Endometrial microvascular endothelial cells (primary cell): Measurements from ENCODE around the gene MADCAM1. TPM values are rescaled to one million over a fixed set of nuclear protein-coding genes. Genes with fewer than 3 reads are reported as not detected.
"Not testable (repeated sequence)": the region's sequence is repeated elsewhere in the genome, so short reads cannot be mapped to it uniquely, and the experiment has no call there.

Source experiments
- in situ Hi-C: cut with HindIII; loops from 2 replicates; pipeline ENCODE4 v1.10.0; 2017; ENCODE audit warnings: low sequenced_read_pairs, low pct_unique_long_range_greater_than_20kb; ENCODE audit errors: inconsistent ontology term
- total RNA-seq: library from RNA; depleted of rRNA; stranded (reverse); fragments of >200 nt; gene quantifications from one replicate; pipeline ENCODE4 v1.2.3, GENCODE V29; 2015; ENCODE audit errors: inconsistent ontology term

Gene MADCAM1
- total RNA-seq, result not detected

DNA sequence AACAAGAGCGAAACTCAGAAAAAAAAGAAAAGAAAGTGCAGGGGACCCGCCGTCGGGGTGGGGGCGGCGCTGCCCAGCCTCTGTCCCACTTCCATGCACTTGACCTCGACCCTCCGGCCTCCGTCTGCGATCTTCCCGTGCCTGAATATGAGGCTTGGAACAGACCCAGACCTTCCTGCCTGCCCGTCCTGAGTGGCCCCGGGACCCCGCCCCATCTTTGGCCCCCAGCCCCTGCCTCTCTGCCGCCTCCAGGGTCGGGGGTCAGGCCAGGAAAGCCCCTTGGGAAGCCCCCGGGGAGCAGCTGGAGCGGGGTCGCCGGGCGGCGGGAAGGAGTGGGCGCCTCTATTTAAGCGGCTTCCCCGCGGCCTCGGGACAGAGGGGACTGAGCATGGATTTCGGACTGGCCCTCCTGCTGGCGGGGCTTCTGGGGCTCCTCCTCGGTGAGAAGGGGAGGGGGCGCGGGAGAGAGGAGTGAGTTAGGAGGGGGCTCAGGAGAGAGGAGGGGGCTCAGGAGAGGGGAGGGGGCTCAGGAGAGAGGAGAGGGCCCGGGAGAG lies at the start of gene MADCAM1:
TSS of gene MADCAM1 (plus strand) at position 375 of the 554 bp plus-strand sequence. CDS start at position 389, 14 bp downstream.
- in situ Hi-C loops, result no loop called here

DNA sequence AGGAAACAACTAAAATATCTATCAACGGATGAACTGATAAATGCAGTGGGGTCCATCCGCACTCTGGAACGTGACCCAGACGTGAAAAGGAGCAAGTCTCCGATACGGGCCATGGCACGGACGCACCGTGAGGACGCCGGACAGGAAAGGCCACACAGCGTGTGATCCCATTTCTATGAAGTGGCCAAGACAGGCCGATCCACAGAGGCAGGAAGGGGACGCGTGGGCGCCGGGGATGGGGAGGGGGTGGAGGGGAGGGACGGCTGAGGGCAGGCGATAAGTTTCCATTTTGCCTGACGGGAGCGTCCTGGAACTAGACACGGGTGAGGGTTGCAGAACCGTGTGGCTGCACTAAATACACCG lies 49.2 kb upstream of the MADCAM1 start:
- in situ Hi-C loops, result no loop called here

DNA sequence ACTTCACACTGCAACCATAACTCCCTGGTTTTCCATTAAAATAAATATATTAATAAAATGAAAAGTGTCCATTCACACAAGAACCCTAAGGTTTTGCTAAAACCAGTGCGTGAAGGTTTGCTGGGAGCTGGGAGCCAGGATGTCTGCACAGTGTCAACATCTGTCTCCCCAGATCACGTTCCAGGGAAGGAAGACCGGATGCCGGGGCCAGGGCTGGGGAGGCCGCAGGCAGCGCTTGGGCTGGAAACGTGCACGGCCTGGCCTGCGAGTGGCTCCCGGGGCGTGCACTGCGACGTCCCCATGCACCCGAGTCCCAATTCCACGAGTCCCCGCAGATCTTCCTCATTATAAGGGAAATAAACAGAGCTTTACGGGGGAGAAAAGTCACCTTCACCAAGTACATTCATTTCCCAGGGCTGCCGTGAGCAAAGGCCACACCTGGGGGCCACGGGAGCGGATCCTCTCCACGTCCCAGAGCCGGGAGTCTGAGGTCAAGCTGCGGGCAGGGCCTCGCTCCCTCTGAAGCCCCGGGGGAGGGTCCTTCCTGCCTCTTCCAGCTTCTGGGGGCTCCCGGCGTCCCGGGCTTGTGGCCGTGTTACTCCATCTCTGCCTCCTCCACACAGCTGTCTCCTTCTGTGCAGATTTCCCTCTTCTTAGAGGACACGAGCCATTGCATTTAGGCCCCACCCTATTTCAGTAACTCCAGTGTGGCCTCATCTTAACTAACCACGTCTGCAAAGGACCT lies 48.3 kb upstream of the MADCAM1 start:
- in situ Hi-C loops, result no loop called here

DNA sequence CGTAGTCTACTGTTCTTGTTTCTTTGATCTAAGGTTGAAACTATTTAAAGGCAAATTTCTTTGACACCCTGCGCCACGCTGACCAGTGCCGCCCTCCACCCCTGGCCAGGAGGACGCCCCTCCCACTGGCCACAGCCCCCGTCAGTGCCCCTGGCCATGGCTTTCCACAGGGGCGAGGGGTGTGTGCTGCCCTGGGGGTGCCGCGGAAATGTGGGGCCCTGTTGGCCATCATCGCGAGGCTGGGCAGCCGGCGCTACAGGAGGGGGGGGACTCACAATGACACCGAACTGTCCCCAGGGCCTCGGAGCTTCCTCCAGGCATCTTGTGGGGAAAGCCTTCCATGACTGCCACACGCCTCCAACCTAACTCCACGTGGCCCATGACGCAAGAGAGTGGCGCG lies 46.4 kb upstream of the MADCAM1 start:
- in situ Hi-C loops, result no loop called here

DNA sequence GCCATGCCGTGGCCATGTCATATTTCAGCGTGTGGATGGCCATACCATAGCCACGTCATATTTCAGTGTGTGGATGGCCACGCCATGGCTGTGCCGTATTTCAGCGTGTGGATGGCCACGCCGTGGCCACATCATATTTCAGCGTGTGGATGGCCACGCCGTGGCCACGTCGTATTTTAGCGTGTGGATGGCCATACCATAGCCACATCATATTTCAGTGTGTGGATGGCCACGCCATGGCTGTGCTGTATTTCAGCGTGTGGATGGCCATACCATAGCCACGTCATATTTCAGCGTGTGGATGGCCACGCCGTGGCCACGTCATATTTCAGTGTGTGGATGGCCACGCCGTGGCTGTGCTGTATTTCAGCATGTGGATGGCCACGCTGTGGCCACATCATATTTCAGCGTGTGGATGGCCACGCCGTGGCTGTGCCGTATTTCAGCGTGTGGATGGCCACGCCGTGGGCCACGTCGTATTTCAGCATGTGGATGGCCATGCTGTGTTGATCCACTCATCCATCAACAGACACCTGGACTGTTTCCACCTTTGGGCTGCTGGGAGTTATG lies 45.3 kb upstream of the MADCAM1 start:
- in situ Hi-C loops, result not testable (repeated sequence)

DNA sequence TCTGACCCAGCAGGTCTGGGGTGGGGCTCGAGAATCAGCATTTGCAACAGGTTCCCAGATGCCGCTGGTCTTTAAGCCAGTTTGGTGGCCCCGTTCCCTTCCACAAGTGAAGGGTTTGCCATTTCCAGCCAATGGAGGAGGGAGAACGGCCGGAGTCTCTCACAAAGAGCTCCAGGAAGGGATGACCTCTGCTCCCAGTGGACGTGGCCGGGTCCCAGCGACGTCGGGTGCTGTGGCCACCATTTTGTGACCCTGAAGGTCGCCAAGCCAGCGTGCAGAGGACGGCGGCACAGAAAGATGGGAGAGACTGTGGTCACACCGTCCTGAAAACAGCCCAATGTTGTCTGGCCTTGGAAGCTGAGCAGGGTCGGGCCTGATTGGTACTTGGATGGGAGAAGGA lies 43.5 kb upstream of the MADCAM1 start:
- in situ Hi-C loops, result no loop called here

DNA sequence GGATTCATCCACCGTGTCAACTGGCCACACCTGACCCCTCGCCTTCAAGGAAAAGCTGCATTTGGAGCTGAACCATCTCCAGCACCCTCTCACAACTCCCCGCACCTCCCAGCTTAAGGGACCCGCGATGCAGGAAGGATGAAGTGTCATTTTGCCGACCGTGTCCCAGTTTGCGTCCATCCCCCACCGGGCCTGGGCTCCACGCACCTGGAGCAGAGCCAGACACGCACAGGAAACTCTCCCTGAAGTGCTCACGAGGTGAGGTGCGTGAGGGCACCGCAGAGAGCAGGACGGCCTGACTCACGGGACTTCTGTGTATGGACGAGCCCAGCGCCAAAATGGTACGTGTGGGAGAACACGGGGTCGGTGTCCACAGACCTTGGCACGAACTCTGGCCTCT lies 42.7 kb upstream of the MADCAM1 start:
- in situ Hi-C loops, result no loop called here

DNA sequence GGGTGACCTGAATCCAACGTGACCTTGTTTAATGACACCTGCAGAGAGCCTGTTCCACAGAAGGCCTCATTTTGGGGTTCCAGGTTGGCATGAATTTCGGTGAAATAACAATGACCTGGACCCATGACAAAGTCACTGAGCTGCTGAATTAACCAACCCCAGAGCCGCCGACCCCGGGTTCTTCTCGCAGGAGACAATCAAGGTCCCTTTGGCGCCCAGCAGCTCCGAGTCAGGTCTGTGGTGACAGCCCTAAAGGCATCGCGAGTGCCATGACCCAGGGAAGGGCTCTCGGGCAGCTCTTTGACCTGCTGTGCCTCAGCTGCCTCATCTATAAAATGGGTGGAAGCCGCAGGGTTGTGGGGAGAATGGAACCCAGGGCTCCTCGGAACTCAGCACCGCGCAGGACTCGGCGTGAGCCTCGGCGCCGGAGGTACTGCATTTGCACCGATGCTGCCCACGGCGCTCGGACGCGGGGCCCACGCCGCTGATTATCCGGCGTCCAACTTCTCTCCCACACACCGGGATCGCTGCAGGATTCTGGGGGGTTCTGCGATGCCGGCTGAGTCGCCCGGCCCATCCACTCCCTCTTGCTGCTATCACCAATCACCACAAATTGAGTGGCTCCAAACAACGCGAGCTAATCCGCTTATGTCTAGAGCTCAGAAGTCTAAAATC lies 41.1 kb upstream of the MADCAM1 start:
- in situ Hi-C loops, result no loop called here

DNA sequence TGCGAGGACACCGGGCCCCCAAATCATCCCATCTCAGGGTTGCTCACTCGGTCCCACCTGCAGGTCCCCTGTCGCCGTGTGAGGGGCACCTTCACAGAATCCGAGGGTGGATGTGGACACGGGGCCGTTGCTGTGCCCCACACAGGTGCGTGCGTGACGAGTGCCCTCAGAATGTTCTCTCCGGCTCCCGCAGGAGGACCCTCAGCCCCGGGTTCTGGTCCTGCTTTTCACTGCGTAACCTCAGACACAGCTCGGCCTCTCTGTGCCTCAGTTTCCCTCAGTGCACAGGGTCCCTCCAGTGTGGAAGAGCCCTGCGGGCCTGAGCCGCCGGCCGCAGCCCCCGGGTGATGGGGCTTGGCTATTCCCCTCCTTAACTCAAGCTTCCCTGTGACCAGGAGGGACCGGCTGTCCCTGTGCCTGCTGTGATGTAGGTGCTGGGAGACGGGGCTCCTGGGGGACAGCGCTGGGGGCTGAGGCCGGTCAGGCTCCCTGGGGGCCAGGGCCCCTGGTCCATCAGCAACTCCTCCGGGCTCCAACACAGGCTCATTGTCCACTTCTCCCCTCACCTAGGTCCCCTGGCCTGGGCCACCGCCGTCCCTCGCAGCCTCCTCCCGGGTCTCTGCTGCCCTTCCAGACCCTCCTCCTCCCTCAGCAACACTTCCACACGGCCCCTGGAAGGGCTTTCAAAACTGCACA lies 40.3 kb upstream of the MADCAM1 start:
- in situ Hi-C loops, result no loop called here

DNA sequence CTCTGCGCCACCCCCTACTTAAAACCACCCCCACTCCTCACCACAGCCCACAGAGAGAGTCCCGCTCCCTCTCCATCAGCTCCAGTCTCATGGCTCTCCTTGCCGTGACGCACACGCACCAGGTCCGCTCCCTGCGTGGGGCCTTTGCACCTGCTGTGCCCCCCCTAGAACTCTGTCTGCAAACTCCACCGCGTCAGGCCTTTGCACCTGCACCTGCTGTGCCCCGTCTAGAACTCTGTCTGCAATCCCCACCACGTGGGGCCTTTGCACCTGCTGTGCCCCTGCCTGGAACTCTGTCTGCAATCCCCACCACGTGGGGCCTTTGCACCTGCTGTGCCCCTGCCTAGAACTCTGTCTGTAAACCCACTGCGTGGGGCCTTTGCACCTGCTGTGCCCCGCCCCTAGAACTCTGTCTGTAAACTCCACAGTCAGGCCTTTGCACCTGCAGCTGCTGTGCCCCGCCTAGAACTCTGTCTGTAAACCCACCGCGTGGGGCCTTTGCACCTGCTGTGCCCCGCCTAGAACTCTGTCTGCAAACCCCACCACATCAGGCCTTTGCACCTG lies 39.7 kb upstream of the MADCAM1 start:
- in situ Hi-C loops, result no loop called here

DNA sequence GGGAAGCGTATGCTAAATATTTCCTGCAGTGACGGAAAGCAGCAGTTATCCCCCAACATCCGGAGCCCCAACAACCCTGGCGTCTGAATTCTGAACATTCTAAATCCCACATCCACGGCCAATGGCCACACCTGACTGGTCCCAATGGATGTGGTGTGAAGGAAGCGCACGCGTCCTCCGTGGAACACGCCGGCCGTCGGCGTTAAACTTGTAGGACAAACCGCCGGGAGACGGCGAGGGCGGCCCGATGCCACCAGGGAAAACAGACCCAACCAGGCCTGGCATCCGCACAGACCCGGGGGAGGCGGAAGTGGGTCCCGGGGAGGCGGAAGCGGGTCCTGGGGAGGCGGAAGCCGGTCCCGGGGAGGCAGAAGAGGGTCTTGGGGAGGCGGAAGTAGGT lies 38.6 kb upstream of the MADCAM1 start:
- in situ Hi-C loops, result no loop called here

DNA sequence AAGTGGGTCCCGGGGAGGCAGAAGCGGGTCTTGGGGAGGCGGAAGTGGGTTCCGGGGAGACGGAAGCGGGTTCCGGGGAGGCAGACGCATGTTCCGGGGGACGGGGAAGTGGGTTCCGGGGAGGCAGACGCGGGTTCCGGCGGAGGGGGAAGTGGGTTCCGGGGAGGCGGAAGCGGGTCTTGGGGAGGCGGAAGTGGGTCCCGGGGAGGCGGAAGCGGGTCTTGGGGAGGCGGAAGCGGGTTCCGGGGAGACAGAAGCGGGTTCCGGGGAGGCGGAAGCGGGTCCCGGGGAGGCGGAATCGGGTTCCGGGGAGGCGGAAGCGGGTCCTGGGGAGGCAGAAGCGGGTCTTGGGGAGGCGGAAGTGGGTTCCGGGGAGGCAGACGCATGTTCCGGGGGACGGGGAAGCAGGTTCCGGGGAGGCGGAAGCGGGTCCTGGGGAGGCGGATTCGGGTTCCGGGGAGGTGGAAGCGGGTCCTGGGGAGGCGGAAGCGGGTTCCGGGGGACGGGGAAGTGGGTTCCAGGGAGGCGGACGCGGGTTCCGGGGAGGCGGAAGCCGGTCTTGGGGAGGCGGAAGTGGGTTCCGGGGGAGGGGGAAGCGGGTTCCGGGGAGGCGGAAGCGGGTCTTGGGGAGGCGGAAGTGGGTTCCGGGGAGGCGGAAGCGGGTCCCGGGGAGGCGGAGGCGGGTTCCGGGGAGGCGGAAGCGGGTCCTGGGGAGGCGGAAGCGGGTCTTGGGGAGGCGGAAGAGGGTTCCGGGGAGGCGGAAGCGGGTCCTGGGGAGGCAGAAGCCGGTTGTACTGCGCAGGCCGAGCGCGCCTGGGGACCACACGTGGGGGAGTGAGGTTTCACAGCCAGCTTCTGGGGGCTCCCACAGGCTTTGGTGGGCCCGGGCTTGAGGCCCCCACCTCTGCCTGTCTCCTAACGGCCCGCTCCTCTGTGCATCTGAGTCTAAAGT lies 37.9 kb upstream of the MADCAM1 start:
- in situ Hi-C loops, result no loop called here

DNA sequence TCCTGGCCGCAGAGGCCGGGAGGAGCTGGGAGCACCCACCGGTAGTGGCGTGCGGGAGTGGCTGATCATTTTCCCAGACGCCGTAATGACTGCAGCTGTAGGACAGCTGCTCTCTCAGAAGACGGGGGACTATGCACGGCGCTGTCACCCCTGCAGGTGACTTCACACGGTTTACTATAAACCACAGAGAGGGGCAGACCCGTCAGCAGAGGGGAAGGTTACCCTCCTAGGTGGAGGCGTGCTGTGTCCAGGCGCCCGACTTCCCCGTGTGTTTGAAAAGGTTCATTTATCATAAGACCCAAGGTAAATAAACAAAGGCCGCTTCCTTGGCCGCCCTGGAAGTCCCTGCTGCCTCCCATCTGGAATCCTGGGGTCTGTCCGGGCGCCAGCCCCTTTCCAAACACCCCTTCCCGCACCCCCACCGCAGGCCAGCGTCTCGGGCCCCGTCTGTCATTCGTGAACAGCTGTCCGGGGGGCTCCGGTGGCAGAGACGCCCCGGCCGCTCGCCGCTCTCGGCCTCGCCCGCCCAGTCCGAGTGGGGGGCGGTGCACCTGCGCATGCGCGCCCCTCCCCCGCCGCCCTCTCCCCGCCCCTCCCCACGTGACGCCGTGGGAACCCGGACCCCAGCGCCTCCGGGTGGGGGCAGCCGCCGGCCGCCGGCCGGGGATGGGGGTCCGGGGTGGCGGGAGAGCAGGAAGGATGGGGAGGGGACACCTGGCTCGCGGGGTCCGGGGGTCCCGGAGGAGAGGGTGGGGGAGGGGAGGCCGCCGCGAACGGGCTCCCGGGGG lies 36.4 kb upstream of the MADCAM1 start:
- in situ Hi-C loops, result no loop called here

DNA sequence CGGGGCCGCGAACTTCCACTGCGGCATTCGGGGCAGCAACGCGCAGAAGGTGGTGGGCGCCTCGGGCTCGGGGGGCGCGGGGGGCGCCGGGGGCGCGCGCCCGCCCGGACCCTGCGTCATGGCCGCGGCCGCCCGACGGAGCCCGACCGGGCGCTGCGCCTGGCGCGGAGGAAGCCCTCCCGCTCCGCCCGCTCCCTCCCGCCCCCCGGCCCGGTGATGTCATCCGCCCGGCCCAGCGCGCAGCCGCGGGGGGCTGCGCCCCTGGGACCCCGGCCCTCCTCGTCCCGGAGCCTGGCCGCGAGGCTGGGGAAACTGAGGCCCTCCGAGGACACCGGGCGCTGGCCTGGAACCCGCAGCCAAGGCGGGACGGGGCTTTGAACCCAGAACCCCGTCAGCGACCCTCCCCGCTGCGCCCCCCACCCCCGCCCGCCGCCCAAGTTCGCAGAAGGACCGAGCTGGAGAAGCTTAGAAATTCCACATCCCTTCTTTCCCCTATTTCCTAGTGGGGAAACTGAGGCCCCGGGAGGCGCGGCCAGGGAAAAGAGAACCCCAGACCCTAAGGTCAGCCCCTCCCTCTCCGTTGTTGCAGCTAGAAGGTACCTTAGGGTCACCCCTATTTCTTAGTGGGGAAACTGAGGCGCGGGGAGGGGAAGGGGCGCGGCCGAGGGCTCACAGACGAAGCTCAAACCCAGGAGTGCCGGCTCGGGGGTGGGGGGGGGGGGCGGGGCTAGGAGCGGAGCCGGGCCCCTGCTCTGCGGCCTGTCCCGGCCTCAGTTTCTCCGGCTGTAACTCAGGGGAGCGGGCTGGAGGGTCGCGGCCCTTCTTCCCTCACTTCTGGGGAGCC lies 35.2 kb upstream of the MADCAM1 start, which contains the start of gene SHC2:
TSS of gene SHC2 (minus strand) at position 157 of the 844 bp plus-strand sequence. CDS start at position 120, 37 bp downstream.
- in situ Hi-C loops, result no loop called here

DNA sequence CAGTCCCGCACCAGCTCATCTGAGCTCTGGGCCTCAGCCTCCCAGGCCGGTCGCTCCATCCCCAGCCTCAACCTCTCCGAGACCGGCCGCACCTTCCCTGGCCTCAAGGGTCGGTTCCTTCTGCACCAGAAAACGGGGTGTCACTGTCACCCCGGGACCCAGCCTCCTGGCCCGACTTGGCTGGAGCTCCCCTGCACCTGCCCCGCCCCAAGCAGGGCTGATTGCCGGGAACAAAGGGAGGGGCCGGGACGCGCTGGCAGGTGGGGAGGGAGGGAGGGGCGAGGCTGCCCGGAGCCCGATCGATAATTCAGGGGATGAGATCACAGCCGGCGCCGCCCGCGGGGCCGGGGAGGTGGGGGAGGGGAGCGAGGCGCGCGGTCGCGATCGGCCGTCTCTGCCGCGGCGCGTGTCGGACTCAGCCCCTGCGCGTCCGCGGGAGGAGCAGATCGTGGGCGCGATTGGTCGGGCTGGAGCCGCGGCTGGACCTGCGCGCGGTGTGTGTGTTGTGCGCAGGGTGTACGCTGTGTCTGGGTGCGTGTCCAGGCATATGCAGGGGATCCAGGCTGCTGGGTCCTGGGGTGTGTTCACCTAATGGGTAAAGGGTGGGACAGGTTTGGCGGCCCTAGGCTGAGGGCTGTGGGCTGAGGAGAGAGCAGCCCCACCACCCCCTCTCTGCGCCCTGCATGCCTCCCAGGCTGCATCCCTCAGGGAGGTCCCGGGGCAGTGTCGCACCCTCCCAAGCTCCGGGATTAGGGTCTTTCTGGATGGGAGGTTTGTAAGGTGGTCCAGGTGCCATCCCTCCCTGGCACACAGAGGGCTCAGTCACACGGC lies 34.4 kb upstream of the MADCAM1 start:
- in situ Hi-C loops, result no loop called here
